T-cell (primary cell): Measurements from ENCODE around the gene PSAP. TPM values are rescaled to one million over a fixed set of nuclear protein-coding genes. Genes with fewer than 3 reads are reported as not detected.
A peak's percentile ranks its signal among the peaks of the same experiment; 100 is the strongest.

ENCODE experiments used
- ATAC-seq, 4 experiments: fragments of 200-7000 bp in 3 of 4; fragments of 150-1000 bp in 1 of 4; cut with Tn5 transposase; replicated peaks in 1 of 4; 1 replicate in 3 of 4; 2 replicates in 1 of 4; pipeline ENCODE4 v1.10.0; 2021; ENCODE audit warnings: moderate library complexity in 3 of 4, mild to moderate bottlenecking in 2 of 4, moderate number of reproducible peaks in 1 of 4
- CTCF ChIA-PET, 2 donors: fragments of 300-600 bp; sonication (Branson Sonifier 250); formaldehyde crosslinking; loops; one replicate each; lab custom pipeline; 2022; ENCODE audit warnings: antibody characterized with exemption in 2 of 2; lab: Charles Lee
- POLR2A ChIA-PET, 2 donors: fragments of 300-600 bp; sonication (Branson Sonifier 250); formaldehyde crosslinking; loops; one replicate each; lab custom pipeline; 2022; ENCODE audit warnings: antibody characterized with exemption in 2 of 2; lab: Charles Lee
- DNase-seq, 35 experiments: peaks; one replicate each; pipeline versions ENCODE4 v3.0.0 to v3.0.0-alpha.2; 2013 to 2023
- H3K27ac ChIP-seq: one replicate; pipeline ENCODE4 v1.5.1; 2013; ENCODE audit warnings: low read length
- H3K27me3 ChIP-seq, 2 experiments: replicated peaks in 1 of 2; 1 replicate in 1 of 2; 2 replicates in 1 of 2; pipeline versions ENCODE4 v1.6.1 to v1.7.0; 2013; ENCODE audit warnings: low read length in 1 of 2, mixed read lengths in 1 of 2; ENCODE audit not compliant: control insufficient read depth in 2 of 2, insufficient read depth in 2 of 2; ENCODE audit errors: extremely low read depth in 1 of 2
- H3K36me3 ChIP-seq, 2 donors: 1 replicate in 1 of 2; 2 replicates in 1 of 2; pipeline versions ENCODE4 v1.6.1 to v1.7.0; 2013; ENCODE audit warnings: low read length in 1 of 2; ENCODE audit not compliant: control insufficient read depth in 2 of 2, insufficient read depth in 1 of 2; ENCODE audit errors: extremely low read depth in 1 of 2
- H3K4me1 ChIP-seq, 2 experiments: 1 replicate in 1 of 2; 2 replicates in 1 of 2; pipeline versions ENCODE4 v1.6.1 to v1.7.0; 2013; ENCODE audit warnings: low read length in 2 of 2, mixed read lengths in 1 of 2; ENCODE audit not compliant: insufficient read depth in 2 of 2, control insufficient read depth in 1 of 2; ENCODE audit errors: extremely low read depth in 1 of 2
- H3K4me3 ChIP-seq, 2 donors: 1 replicate in 1 of 2; 2 replicates in 1 of 2; pipeline versions ENCODE4 v1.5.1 to v1.7.0; 2013; ENCODE audit warnings: mild to moderate bottlenecking in 2 of 2, low read length in 1 of 2, moderate library complexity in 1 of 2; ENCODE audit not compliant: control insufficient read depth in 1 of 2; ENCODE audit errors: extremely low read depth in 1 of 2
- H3K9me3 ChIP-seq: 2 replicates; pipeline ENCODE4 v1.7.0; 2013
- H3K27ac Mint-ChIP-seq, 2 donors: one replicate each; pipeline ENCODE4 v1.8.0; 2020 to 2021; ENCODE audit warnings: mild to moderate bottlenecking in 2 of 2, mixed read lengths in 2 of 2
- H3K27me3 Mint-ChIP-seq, 2 donors: one replicate each; pipeline ENCODE4 v1.8.0; 2021 to 2022; ENCODE audit warnings: mixed read lengths in 2 of 2
- H3K36me3 Mint-ChIP-seq: one replicate; pipeline ENCODE4 v1.8.0; 2021; ENCODE audit warnings: mixed read lengths
- H3K4me1 Mint-ChIP-seq, 3 donors: one replicate each; pipeline ENCODE4 v1.8.0; 2020 to 2022; ENCODE audit warnings: mixed read lengths in 3 of 3, mild to moderate bottlenecking in 1 of 3
- H3K4me3 Mint-ChIP-seq, 3 donors: one replicate each; pipeline ENCODE4 v1.8.0; 2020 to 2022; ENCODE audit warnings: mild to moderate bottlenecking in 3 of 3, mixed read lengths in 3 of 3, moderate library complexity in 3 of 3
- H3K9me3 Mint-ChIP-seq, 3 donors: one replicate each; pipeline ENCODE4 v1.8.0; 2020 to 2022; ENCODE audit warnings: mixed read lengths in 3 of 3
- WGBS: methylation state at CpG from one replicate; pipeline ENCODE4 v1.1.5; 2013; ENCODE audit warnings: missing lambda C conversion rate; ENCODE audit not compliant: insufficient coverage; 5-methylcytosine and 5-hydroxymethylcytosine counted together
- total RNA-seq, 35 experiments: library from RNA in 6 of 35; stranded (reverse) in 6 of 35; fragments of 120-200 nt in 1 of 35; gene quantifications; one replicate each; pipeline versions ENCODE4 v1.2.1 to v1.2.4 and lab custom pipeline; 2013 to 2026

The PSAP gene
- total RNA-seq, 5 donors from 2014 or later (not counting 1 experiment from before 2014, with no cell fraction given): 155 to 208 (median 190) TPM

DNA sequence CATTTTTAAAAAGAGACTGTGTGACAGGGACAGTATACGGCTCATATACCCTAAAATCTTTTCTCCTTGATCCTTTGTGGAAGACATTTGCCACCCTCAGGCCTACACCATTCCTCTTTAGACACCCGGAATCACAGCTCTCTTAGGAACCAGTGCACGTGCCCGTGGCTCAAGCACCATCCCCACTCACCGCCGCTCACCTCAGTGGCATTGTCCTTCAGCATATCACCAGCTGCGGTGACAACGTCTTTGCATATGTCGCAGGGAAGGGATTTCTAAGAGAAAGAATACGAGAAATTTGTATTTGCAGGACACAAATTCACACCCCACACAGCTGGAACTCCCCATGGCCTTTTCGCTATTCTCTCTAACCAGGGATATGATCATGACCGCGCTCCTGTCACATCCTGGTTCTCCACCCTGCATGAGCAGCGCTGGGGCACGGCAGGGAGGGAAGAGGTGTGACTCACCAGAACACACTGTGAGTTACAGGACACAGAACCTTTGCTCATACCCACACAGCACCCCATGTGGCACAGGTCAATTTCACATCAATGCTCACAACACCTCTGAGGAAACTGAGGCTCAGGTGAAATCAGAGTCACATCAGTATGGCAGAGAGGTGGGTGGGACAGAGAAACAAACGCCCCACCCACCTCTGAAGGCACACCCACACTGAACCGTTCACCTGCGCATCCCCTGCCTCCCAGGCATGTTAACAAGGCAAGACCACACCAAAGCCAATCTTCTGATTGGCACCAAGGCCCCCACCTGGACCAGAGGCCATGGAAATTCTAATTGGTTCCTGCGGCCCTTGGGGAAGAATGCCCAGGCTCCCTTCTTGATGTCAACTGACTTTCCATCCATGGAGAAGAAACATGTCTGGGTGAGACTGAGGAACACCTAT, 19.2 kb downstream of the PSAP start:
- 95% methylated on average over 6 of the region's 19 CpGs for WGBS
- no peak overlapping the region for H3K27ac Mint-ChIP-seq
- no peak for ATAC-seq
- Histone ChIP-seq H3K27me3 (no peaks in the 10 kb centered on the region), H3K27ac (no peak overlapping the region), H3K9me3 (no peaks in the 10 kb centered on the region), H3K36me3 (peaks cover 39 to 56% of the 10 kb centered on the region in 2 donors), H3K4me1 (peaks cover 0 to 18% of the 10 kb centered on the region in 2 experiments), H3K4me3 (no peak overlapping the region)
- DNase-seq: no peak
- ChIA-PET CTCF (interaction anchor here in 1 of 2 donors (1.0 kb wide), 1 partner anchor 9 kb away, joined by 3 read pairs; no protein-coding TSS in a partner anchor), POLR2A (no interaction called here)
- no peaks in the 10 kb centered on the region for H3K27me3 Mint-ChIP-seq
- H3K36me3 Mint-ChIP-seq: peaks cover 42% of the 10 kb centered on the region
- peaks cover 16 to 27% (median 18%) of the 10 kb centered on the region in 3 donors for H3K4me1 Mint-ChIP-seq
- no peak overlapping the region for H3K4me3 Mint-ChIP-seq
- H3K9me3 Mint-ChIP-seq: no peaks in the 10 kb centered on the region

GRCh38 chr10:71830726-71831125, 20.3 kb downstream of the PSAP start:
- Mint-ChIP-seq H3K4me1 (peaks cover 7 to 15% (median 10%) of the 10 kb centered on the region in 3 donors), H3K27me3 (no peaks in the 10 kb centered on the region), H3K9me3 (no peaks in the 10 kb centered on the region), H3K36me3 (peaks cover 53% of the 10 kb centered on the region), H3K4me3 (no peak overlapping the region), H3K27ac (no peak overlapping the region)
- DNase-seq: no peak
- Histone ChIP-seq H3K9me3 (no peaks in the 10 kb centered on the region), H3K36me3 (peaks cover 39 to 68% of the 10 kb centered on the region in 2 donors), H3K27ac (no peak overlapping the region), H3K4me3 (no peak overlapping the region), H3K27me3 (no peaks in the 10 kb centered on the region), H3K4me1 (peaks cover 0 to 11% of the 10 kb centered on the region in 2 experiments)
- no peak for ATAC-seq
- ChIA-PET CTCF (interaction anchor here in 1 of 2 donors (1.0 kb wide), 1 partner anchor 10 kb away, joined by 3 read pairs; no protein-coding TSS in a partner anchor), POLR2A (no interaction called here)
- WGBS: 88% methylated on average over 4 of the region's 4 CpGs

- H3K4me1 ChIP-seq: peaks cover 0 to 10% of the 10 kb centered on the region in 2 experiments
- DNase-seq: no peak
- peaks cover 56% of the 10 kb centered on the region for H3K36me3 Mint-ChIP-seq
- peaks cover 45 to 76% of the 10 kb centered on the region in 2 donors for H3K36me3 ChIP-seq
- no peak overlapping the region for H3K4me3 ChIP-seq
- ChIA-PET CTCF (no interaction called here), POLR2A (no interaction called here)
- WGBS: 100% methylated on average over 1 of the region's 5 CpGs
- no peaks in the 10 kb centered on the region for H3K27me3 Mint-ChIP-seq
- H3K27me3 ChIP-seq: no peaks in the 10 kb centered on the region
- no peaks in the 10 kb centered on the region for H3K9me3 Mint-ChIP-seq
- H3K4me1 Mint-ChIP-seq: peaks cover 7 to 14% (median 8%) of the 10 kb centered on the region in 3 donors
- no peaks in the 10 kb centered on the region for H3K9me3 ChIP-seq
- no peak for ATAC-seq
- H3K27ac Mint-ChIP-seq: no peak overlapping the region
- no peak overlapping the region for H3K4me3 Mint-ChIP-seq
- no peak overlapping the region for H3K27ac ChIP-seq
Observed at GRCh38 chr10:71829896-71830295, 21.2 kb downstream of the PSAP start.

GRCh38 chr10:71829171-71829570, 21.9 kb downstream of the PSAP start:
- Histone ChIP-seq H3K27ac (no peak overlapping the region), H3K9me3 (no peaks in the 10 kb centered on the region), H3K36me3 (peaks cover 46 to 83% of the 10 kb centered on the region in 2 donors), H3K4me1 (peaks cover 0 to 7% of the 10 kb centered on the region in 2 experiments), H3K27me3 (no peaks in the 10 kb centered on the region), H3K4me3 (no peak overlapping the region)
- CTCF ChIA-PET: interaction anchor here in 1 of 2 donors (0.5 kb wide), 1 partner anchor 515 kb away, joined by 4 read pairs; no protein-coding TSS in a partner anchor
- Mint-ChIP-seq H3K4me3 (no peak overlapping the region), H3K9me3 (no peaks in the 10 kb centered on the region), H3K4me1 (peaks cover 5 to 10% (median 8%) of the 10 kb centered on the region in 3 donors), H3K27ac (no peak overlapping the region), H3K36me3 (peaks cover 56% of the 10 kb centered on the region), H3K27me3 (no peaks in the 10 kb centered on the region)
- 100% methylated on average over 2 of the region's 5 CpGs for WGBS
- DNase-seq: peak in 1 of 35 experiments; percentile 39
- ATAC-seq: no peak
- POLR2A ChIA-PET: no interaction called here

DNA sequence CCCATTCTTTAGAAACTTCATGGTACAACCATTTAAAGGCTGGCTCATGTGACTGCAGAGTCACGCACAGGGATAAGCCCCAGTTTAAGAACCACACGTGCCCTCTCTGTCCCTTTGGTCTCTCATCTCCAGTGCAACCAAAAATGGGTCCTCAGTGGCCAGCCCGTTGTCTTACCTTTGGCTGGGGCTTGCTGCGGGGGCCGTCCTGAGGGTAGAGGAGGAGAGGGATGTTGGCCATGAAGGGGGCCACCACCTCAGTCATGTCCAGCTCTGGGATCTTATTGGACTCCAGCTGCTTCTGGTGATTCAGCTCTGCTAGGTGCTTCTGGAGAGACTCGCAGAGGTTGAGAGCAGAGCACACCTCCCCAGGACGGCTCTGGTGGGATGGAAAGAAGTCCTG, 22.3 kb downstream of the PSAP start:
- Histone ChIP-seq H3K36me3 (peaks cover 42 to 83% of the 10 kb centered on the region in 2 donors), H3K4me3 (no peak overlapping the region), H3K27me3 (no peaks in the 10 kb centered on the region), H3K9me3 (no peaks in the 10 kb centered on the region), H3K27ac (no peak overlapping the region), H3K4me1 (peaks cover 0 to 3% of the 10 kb centered on the region in 2 experiments)
- ATAC-seq (no peak), DNase-seq (no peak)
- CTCF ChIA-PET: interaction anchor here in 1 of 2 donors (0.5 kb wide), 1 partner anchor 514 kb away, joined by 4 read pairs; no protein-coding TSS in a partner anchor
- peaks cover 3 to 8% (median 6%) of the 10 kb centered on the region in 3 donors for H3K4me1 Mint-ChIP-seq
- H3K4me3 Mint-ChIP-seq: no peak overlapping the region
- 96% methylated on average over 4 of the region's 7 CpGs for WGBS
- peaks cover 54% of the 10 kb centered on the region for H3K36me3 Mint-ChIP-seq
- POLR2A ChIA-PET: no interaction called here
- no peak overlapping the region for H3K27ac Mint-ChIP-seq
- H3K27me3 Mint-ChIP-seq: no peaks in the 10 kb centered on the region
- H3K9me3 Mint-ChIP-seq: no peaks in the 10 kb centered on the region

GRCh38 chr10:71827852-71828251, 23.2 kb downstream of the PSAP start:
- H3K36me3 ChIP-seq: peaks cover 41 to 83% of the 10 kb centered on the region in 2 donors
- no peak for DNase-seq
- Mint-ChIP-seq H3K36me3 (peaks cover 55% of the 10 kb centered on the region), H3K4me3 (no peak overlapping the region), H3K27me3 (no peaks in the 10 kb centered on the region), H3K27ac (no peak overlapping the region), H3K4me1 (peaks cover 0 to 4% (median 0%) of the 10 kb centered on the region in 3 donors), H3K9me3 (no peaks in the 10 kb centered on the region)
- no peak overlapping the region for H3K4me3 ChIP-seq
- no peak overlapping the region for H3K27ac ChIP-seq
- no peak for ATAC-seq
- WGBS: 91% methylated on average over 5 of the region's 6 CpGs
- no peaks in the 10 kb centered on the region for H3K4me1 ChIP-seq
- H3K9me3 ChIP-seq: no peaks in the 10 kb centered on the region
- no peaks in the 10 kb centered on the region for H3K27me3 ChIP-seq
- CTCF ChIA-PET: interaction anchor here in 1 of 2 donors (0.8 kb wide), 1 partner anchor 22 kb away, joined by 3 read pairs; no protein-coding TSS in a partner anchor
- POLR2A ChIA-PET: no interaction called here
